SW 1271 (cell line): ENCODE results near the gene HS3ST3B1.
A peak's percentile ranks its signal among the peaks of the same experiment; 100 is the strongest.

Experiments used
- DNase-seq, 2 experiments: peaks; one replicate each; lab custom pipeline; 2025; lab: John Stamatoyannopoulos, UW

HS3ST3B1 gene

GRCh38 chr17:14300575-14301278, at the start of gene HS3ST3B1:
Gene HS3ST3B1 (plus strand): TSS chr17:14301081. CDS start chr17:14301519, 438 bp downstream.
- peak; percentile 98 to 99 for DNase-seq

GRCh38 chr17:14261406-14261805, 39.5 kb upstream of the HS3ST3B1 start:
- no peak for DNase-seq

DNA sequence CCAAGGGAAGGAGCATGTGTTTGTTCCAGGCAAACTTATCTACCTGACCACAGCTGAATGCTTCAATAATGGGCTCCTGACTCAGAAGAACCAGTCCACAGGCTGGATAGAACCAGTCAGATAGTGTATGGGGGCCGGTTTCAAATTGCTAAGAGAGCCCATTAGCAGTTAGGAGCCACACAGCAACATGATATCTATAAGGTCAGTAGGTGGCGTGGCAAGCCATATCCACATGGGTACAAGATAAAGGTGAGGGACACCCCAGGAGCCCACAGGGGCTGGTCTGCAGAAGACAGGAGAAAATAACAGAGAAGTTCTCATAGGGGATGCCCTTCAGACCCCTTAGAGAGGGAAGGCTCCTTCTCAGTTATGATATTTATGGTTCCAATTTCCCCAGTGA, 32.6 kb upstream of the HS3ST3B1 start:
- no peak for DNase-seq

GRCh38 chr17:14269473-14269872, 31.4 kb upstream of the HS3ST3B1 start:
- DNase-seq: no peak

GRCh38 chr17:14270508-14270907, 30.4 kb upstream of the HS3ST3B1 start:
- no peak for DNase-seq

- DNase-seq: no peak
Measured at GRCh38 chr17:14276535-14277250, 24.2 kb upstream of the HS3ST3B1 start.

- no peak for DNase-seq
Measured at GRCh38 chr17:14281530-14281929, 19.4 kb upstream of the HS3ST3B1 start.

DNA sequence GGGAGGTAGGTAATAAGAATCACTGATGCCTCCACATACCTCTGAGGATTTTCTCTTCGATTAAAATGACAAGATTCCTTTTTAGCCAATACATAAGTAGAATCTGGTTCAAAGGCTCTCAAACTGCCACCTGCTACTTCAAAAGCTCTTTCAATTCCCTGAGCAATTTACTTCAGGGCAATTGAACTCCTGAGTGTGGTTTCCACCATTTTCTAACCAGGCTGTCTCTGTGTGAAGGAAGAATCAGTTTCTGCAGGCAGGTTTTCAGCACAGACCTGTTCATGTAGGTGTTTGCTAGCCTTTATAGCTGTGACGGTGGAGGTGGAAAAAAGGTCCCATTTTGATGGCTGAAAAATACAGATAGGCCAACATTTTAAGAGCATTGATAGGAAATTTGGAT, 18.2 kb upstream of the HS3ST3B1 start:
- DNase-seq: no peak

DNA sequence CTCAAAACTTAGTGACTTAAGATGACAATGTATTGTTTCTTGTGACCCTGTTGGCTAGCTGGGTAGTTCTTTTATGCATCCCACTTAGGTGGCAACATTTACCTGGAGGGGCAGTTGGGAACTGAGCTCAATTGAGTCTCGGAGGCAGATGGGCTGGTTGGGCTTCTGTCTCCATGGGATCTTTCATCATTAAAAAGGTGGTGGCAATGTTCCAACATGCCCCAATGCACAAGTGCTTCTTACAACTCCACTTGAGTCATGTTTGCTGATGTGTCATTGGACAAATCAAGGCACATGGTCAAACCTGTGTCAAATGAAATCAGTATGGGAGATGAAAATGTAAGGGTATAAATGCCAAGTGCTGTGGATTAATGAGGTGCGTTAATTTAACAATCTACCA, 11.7 kb upstream of the HS3ST3B1 start:
- no peak for DNase-seq

DNA sequence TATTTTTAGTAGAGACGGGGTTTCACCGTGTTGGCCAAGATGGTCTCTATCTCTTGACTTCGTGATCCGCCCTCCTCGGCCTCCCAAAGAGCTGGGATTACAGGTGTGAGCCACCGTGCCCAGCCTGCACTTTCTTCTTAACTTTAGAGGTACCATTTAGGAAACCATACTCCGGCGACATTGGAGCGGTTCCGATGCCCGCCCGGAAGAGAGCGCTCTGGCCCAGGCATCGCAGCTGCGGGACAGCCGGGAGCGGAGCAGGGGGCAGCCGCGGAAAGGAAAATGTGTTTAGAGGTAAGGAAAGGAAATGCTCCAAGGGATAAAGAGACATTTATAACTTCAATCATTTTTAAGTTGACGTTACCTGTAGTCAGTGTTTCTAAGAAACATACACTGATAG, 6.0 kb upstream of the HS3ST3B1 start:
- DNase-seq: no peak

DNA sequence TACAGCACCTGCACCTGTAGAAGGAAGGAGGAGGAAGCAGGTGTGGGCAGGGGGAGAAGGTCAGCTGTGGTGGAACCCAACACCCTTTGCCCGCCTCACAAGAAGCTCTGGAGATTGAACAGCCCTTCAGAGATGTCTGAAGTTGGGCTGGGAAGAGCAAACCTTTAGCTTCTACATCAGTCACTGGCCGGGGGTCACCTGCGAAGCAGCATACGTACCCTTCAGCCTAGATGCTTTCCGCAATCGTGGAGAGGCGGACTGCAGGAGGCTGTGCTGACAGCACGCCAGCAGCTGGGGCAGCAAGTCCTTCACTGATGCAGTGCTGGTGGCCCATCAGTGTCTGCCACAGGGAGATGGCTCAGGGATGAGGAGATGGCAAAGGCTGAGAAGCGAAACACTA, 5.2 kb upstream of the HS3ST3B1 start:
- no peak for DNase-seq

DNA sequence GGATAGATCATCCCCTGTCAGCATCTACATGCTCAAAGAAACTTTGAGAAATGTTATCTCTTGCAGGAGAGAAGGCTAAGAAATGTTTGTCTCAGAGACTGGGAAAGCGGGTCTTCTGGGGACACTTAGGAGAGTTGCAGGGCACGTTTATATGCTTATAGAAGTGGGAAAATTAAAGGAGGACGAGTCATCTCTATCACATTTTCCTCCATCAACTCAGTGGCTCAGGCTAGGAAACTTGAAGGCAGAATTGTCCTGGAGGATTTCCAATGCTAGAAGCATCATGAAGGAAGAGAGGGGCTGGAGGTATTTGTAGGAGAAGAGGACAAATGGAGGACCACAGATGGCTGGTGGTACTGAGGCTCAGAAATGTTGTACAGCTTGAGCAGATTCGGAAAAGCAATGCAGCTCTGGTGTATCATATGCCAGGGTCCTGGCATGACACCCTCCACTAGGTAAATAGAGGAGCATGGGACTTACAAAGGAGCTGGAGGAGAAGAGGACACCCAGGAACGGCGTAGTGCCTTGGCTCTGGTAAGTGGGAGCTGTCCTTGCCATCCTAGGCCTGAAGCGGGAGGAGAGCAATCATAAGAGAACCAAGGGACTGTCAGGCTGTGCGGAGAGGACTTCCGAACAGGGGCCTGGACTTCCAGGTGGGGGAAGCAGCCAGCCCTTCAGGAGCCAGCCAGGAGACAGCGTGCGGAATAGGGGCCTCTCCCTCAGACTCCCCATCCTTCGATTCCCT, 4.5 kb upstream of the HS3ST3B1 start:
- no peak for DNase-seq

DNA sequence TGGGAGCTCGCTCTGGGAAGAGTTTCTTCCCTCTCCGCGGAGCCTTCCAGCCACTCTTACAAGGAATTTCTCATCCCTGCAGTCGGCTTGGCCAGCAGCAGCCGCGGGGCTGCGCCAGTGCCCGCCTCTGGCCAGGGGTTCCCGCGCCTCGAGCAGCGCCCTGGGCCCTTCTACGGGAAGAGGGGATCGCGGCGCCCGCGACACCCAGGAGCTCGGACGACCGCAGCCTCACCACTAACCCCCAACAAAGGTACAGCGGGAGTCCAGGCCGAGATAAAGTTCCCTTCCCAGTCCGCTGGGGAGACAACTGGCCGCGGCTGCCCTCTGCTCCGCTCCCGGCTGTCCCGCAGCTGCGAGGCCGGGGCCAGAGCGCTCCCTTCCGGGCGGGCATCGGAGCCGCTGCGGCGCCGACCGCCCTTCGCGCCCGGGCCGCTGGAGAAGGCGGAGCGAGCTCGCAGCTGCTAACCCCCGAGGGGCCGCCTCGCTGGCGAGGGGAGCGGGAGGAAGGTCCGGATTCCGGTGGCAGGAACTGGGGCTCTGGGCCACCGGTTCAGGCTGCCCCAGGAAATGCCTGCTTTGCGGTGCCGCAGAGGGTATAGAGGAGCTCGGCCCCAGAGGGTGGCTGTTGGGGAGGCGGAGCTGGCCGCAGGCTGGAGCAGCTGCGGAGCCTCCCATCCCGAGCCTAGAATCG, 3.6 kb upstream of the HS3ST3B1 start:
- no peak for DNase-seq

DNA sequence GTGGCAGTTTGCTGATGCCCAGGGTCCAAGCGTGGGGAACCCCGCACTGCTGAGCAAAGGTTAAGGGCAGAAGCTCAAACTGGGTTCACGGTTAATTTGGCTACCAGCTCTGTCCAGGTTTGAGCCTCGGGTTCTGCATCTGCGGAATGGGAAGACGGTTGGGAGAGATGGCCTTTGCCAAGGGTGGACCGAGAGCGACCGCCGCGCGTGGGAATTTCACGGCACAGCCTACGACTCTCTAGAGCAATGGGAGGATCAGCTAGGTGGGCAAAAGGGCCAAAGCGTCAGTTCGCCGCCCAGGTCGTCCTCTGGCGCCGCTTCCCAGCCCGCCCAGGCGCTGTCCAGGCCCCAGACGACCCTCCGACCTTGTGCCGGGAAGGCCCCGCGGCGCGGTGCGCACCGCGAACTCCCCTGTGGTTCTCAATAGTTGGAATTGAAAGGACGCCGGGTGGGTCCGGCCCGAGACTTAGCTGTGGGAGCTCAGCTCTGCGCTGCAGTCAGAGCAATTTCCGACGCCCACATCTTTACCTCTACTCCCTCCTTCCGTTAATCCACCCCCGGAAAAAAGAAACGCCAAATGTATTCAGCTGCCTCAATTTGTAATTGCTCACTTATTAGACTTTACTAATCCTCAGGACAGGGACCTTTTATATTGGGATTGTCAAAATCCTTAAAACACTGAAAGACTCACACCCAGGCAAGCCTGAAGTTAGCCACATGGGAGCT, 2.5 kb upstream of the HS3ST3B1 start:
- DNase-seq: no peak

DNA sequence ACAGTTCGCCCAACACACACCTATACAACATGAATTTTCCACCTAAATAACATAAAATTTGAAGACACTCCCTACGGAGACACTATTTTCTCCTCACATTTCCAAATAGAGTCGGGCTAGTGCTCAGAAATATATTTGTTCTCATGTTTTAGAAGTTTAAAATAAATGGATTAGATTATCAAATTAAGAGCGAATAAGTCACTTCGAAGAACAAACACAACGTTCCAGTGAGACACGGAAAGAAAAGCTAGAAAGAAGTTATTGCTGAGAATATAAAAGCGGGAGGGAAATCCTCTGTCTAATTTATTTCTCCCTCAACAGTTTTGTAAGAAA, 2.0 kb upstream of the HS3ST3B1 start:
- no peak for DNase-seq

DNA sequence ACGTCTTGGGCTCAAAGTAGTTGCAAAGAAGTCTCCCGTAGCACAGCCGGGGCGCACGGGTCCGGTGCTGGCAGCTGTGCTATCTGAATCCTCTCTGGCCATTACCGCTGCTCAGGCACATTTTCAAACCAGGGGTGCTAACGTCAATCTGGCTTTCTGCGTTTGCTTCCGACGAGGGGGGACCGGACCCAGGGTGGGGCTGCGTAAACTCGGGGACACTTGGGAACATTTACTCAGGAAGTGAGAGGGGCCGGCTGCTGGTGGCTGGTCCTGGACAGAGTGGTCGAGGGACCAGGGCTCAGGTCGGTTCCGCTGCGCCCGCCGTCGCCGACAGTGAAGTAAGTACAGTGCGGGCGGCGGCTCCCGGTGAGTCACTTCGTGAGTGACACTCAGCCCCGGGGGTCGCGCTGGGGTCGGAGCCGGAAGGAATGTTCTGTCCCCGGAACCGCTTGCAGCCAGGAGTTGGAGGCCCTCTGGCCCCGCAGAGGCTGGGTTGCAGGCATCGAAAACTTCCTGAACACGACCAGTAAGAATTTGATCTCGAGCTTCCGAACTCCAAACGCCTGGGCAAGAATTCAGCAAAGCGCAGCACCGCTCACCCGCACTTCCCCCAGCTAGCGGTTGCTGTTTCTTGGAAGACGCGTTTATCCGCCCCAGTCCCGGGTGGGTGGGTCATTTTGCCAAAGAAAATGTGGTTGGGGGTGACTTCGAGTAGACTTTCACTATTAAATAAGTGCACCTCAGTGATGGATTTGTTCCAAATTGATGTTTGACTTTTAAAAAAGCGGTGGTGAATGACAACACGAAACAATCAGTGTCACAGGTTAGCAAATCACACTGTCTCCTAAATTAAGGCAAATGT, 1.4 kb upstream of the HS3ST3B1 start:
- no peak for DNase-seq

GRCh38 chr17:14301279-14302090, 604 bp downstream of the HS3ST3B1 start:
- no peak for DNase-seq

GRCh38 chr17:14302091-14302430, 1.2 kb downstream of the HS3ST3B1 start:
- DNase-seq: no peak

- DNase-seq: peak; percentile 38 to 65
Measured at GRCh38 chr17:14302431-14303099, 1.7 kb downstream of the HS3ST3B1 start.
